ENCODE results near the gene POMT2. TPM values are rescaled to one million over a fixed set of nuclear protein-coding genes. Genes with fewer than 3 reads are reported as not detected.

Gene POMT2
- total and polyA plus RNA-seq, 2 experiments from 2014 or later: 21.1 to 39.3 TPM

DNA sequence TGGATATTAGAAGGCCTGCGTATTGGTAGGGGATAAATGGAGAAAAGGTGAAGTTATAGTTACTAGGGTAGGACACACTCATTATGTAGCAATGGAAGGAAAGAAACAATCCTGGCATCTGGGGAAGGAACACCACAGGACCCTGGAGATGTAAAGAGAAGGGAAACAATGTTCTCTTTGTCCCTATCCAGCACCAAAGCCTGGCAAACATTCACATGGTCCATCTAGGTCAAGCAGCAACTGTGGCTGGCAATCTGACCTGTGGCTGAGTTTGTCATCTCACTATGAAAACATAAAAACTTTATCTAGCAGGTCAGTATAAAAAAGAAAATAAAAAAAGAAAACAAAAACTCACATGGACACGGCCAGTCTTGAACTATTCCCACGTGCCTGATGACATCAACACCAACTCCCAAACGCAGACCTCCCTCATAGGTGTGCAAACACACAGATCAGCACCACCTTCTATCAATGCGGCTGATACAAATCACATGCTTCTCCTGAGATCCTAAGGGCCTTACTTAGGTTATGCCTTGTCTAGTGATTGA, 2.6 kb downstream of the POMT2 start:
- no peak overlapping the region for H3K4me3 ChIP-seq
- no peaks in the 10 kb centered on the region for H3K36me3 ChIP-seq (replicated peaks; ENCODE audit: insufficient read depth, low read depth)
- TF ChIP-seq EZH2phosphoT487 (IDR thresholded peaks at IDR 0.05; ENCODE audit: low read depth, severe bottlenecking, unreplicated experiment) (no peak), EZH2 (IDR thresholded peaks at IDR 0.05; ENCODE audit: borderline replicate concordance) (no peak)
- TF ChIP-seq, protein P1, sequence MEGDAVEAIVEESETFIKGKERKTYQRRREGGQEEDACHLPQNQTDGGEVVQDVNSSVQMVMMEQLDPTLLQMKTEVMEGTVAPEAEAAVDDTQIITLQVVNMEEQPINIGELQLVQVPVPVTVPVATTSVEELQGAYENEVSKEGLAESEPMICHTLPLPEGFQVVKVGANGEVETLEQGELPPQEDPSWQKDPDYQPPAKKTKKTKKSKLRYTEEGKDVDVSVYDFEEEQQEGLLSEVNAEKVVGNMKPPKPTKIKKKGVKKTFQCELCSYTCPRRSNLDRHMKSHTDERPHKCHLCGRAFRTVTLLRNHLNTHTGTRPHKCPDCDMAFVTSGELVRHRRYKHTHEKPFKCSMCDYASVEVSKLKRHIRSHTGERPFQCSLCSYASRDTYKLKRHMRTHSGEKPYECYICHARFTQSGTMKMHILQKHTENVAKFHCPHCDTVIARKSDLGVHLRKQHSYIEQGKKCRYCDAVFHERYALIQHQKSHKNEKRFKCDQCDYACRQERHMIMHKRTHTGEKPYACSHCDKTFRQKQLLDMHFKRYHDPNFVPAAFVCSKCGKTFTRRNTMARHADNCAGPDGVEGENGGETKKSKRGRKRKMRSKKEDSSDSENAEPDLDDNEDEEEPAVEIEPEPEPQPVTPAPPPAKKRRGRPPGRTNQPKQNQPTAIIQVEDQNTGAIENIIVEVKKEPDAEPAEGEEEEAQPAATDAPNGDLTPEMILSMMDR (IDR thresholded peaks at IDR 0.05; ENCODE audit: poor library complexity): no peak
- H2AFZ ChIP-seq: no peak overlapping the region
- WGBS (ENCODE audit: low lambda C conversion rate, missing lambda C conversion rate): 96% methylated on average over 5 of the region's 5 CpGs
- DNase-seq (ENCODE audit: low spot score): no peak
- H3K27me3 ChIP-seq: no peaks in the 10 kb centered on the region
- peak overlapping the region; percentile 43 for H3K27ac ChIP-seq
- peaks cover 42% of the 10 kb centered on the region for H3K4me1 ChIP-seq (ENCODE audit: insufficient read depth)
- H3K9me2 ChIP-seq (replicated peaks; ENCODE audit: insufficient read depth): no peaks in the 10 kb centered on the region
- H4K20me1 ChIP-seq (ENCODE audit: insufficient read depth, poor library complexity, severe bottlenecking): no peaks in the 10 kb centered on the region
- H3K79me2 ChIP-seq: peaks cover 47% of the 10 kb centered on the region
- H3K9me3 ChIP-seq (ENCODE audit: low read depth): no peaks in the 10 kb centered on the region
- H3K4me2 ChIP-seq: no peak overlapping the region

DNA sequence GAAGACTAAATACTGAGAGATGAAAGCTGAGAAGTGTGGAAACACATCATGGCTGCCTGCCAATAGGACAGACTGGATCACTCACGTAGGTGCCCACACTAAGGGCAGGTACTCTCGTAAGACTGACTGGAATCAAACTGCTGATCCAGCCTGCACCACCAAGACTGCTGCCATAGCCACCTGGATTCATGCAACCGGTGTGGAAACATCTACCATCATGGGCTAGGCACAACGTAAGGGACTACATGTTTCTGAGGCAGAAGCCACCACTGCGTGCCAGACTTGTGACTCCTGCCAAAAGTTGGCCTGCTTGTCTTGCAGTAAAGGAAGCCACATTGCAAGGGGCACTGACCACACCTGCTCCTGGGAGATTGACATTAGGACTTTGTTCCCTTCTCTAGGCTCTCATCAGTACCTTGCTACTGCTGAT, 3.8 kb downstream of the POMT2 start:
- no peak overlapping the region for H3K27ac ChIP-seq
- peaks cover 39% of the 10 kb centered on the region for H3K4me1 ChIP-seq (ENCODE audit: insufficient read depth)
- H3K4me3 ChIP-seq: no peak overlapping the region
- no peaks in the 10 kb centered on the region for H3K27me3 ChIP-seq
- H3K79me2 ChIP-seq: peaks cover 44% of the 10 kb centered on the region
- H2AFZ ChIP-seq: no peak overlapping the region
- no peaks in the 10 kb centered on the region for H3K9me3 ChIP-seq (ENCODE audit: low read depth)
- no peaks in the 10 kb centered on the region for H4K20me1 ChIP-seq (ENCODE audit: insufficient read depth, poor library complexity, severe bottlenecking)
- TF ChIP-seq EZH2phosphoT487 (IDR thresholded peaks at IDR 0.05; ENCODE audit: low read depth, severe bottlenecking, unreplicated experiment) (no peak), EZH2 (IDR thresholded peaks at IDR 0.05; ENCODE audit: borderline replicate concordance) (no peak)
- TF ChIP-seq, protein P1 (IDR thresholded peaks at IDR 0.05; ENCODE audit: poor library complexity): no peak
- H3K4me2 ChIP-seq: no peak overlapping the region
- no peak for DNase-seq (ENCODE audit: low spot score)
- 85% methylated on average over 5 of the region's 5 CpGs for WGBS (ENCODE audit: low lambda C conversion rate, missing lambda C conversion rate)
- H3K36me3 ChIP-seq (replicated peaks; ENCODE audit: insufficient read depth, low read depth): no peaks in the 10 kb centered on the region
- H3K9me2 ChIP-seq (replicated peaks; ENCODE audit: insufficient read depth): no peaks in the 10 kb centered on the region

DNA sequence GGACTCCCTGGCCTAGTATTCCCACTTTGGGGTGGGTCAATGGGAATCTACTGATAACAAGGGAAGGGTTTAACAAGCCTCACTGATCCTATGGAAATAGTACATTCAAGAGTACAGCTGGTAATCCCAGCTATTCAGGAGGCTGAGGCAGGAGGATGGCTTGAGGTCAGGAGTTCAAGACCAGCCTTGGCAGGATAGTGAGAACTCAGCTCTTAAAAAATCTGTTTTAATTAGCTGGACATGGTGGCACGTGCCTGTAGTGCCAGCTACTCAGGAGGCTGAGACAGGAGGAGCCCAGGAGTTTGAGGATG, 4.5 kb downstream of the POMT2 start:
- H3K27ac ChIP-seq: no peak overlapping the region
- 50% methylated on average over 1 of the region's 1 CpG for WGBS (ENCODE audit: low lambda C conversion rate, missing lambda C conversion rate)
- TF ChIP-seq, protein P1 (IDR thresholded peaks at IDR 0.05; ENCODE audit: poor library complexity): no peak
- TF ChIP-seq EZH2phosphoT487 (IDR thresholded peaks at IDR 0.05; ENCODE audit: low read depth, severe bottlenecking, unreplicated experiment): no peak
- TF ChIP-seq EZH2 (IDR thresholded peaks at IDR 0.05; ENCODE audit: borderline replicate concordance): no peak
- H3K36me3 ChIP-seq (replicated peaks; ENCODE audit: insufficient read depth, low read depth): no peaks in the 10 kb centered on the region
- H2AFZ ChIP-seq: no peak overlapping the region
- no peaks in the 10 kb centered on the region for H3K27me3 ChIP-seq
- peaks cover 39% of the 10 kb centered on the region for H3K4me1 ChIP-seq (ENCODE audit: insufficient read depth)
- no peak overlapping the region for H3K4me3 ChIP-seq
- no peaks in the 10 kb centered on the region for H3K9me2 ChIP-seq (replicated peaks; ENCODE audit: insufficient read depth)
- no peak overlapping the region for H3K4me2 ChIP-seq
- no peaks in the 10 kb centered on the region for H3K9me3 ChIP-seq (ENCODE audit: low read depth)
- DNase-seq (ENCODE audit: low spot score): no peak
- H4K20me1 ChIP-seq (ENCODE audit: insufficient read depth, poor library complexity, severe bottlenecking): no peaks in the 10 kb centered on the region
- H3K79me2 ChIP-seq: peaks cover 51% of the 10 kb centered on the region
